GM23338 (cell line): Measurements from ENCODE around the gene CDH4. TPM values are rescaled to one million over a fixed set of nuclear protein-coding genes. Genes with fewer than 3 reads are reported as not detected.

Experiments used
- ATAC-seq: fragments of 200-7000 bp; cut with Tn5 transposase; 3 replicates; pipeline ENCODE4 v1.9.1; 2020
- DNase-seq: peaks from one replicate; pipeline ENCODE4 v3.0.0-alpha.2; 2015; ENCODE audit warnings: low spot score
- H2AFZ ChIP-seq: fragments of 200-600 bp; sonication (generic); 2 replicates; pipeline ENCODE4 v1.8.0; 2016; ENCODE audit warnings: antibody characterized with exemption, mild to moderate bottlenecking, moderate library complexity
- H3F3A ChIP-seq: fragments of 200-600 bp; sonication (generic); replicated peaks from 2 replicates; pipeline ENCODE4 v1.8.0; 2017; ENCODE audit warnings: antibody characterized with exemption, mixed run types, low read depth
- H3K27ac ChIP-seq: fragments of 200-600 bp; sonication (generic); 2 replicates; pipeline ENCODE4 v1.6.1; 2016; ENCODE audit warnings: low read depth
- H3K27me3 ChIP-seq: fragments of 200-600 bp; sonication (generic); 2 replicates; pipeline ENCODE4 v1.8.0; 2016; ENCODE audit warnings: mild to moderate bottlenecking, mixed run types, moderate library complexity; ENCODE audit not compliant: insufficient read depth
- H3K36me3 ChIP-seq: fragments of 200-600 bp; sonication (generic); 2 replicates; pipeline ENCODE4 v1.8.0; 2016; ENCODE audit warnings: mild to moderate bottlenecking; ENCODE audit not compliant: insufficient read depth
- H3K4me1 ChIP-seq: fragments of 200-600 bp; sonication (generic); 2 replicates; pipeline ENCODE4 v1.8.0; 2016; ENCODE audit warnings: mild to moderate bottlenecking, moderate library complexity; ENCODE audit not compliant: insufficient read depth
- H3K4me2 ChIP-seq: fragments of 200-600 bp; sonication (generic); 2 replicates; pipeline ENCODE4 v1.7.1; 2017; ENCODE audit warnings: mixed run types
- H3K4me3 ChIP-seq: fragments of 200-600 bp; sonication (generic); 2 replicates; pipeline ENCODE4 v1.6.1; 2016; ENCODE audit warnings: mixed run types
- H3K79me2 ChIP-seq: fragments of 200-600 bp; sonication (generic); replicated peaks from 2 replicates; pipeline ENCODE4 v1.8.0; 2017; ENCODE audit warnings: mild to moderate bottlenecking; ENCODE audit not compliant: insufficient read depth
- H3K9me2 ChIP-seq: fragments of 200-600 bp; sonication (generic); 2 replicates; pipeline ENCODE4 v1.8.0; 2017; ENCODE audit not compliant: insufficient read depth
- H4K20me1 ChIP-seq: fragments of 200-600 bp; sonication (generic); replicated peaks from 2 replicates; pipeline ENCODE4 v1.8.0; 2017; ENCODE audit warnings: mild to moderate bottlenecking; ENCODE audit not compliant: insufficient read depth
- H3K27ac Mint-ChIP-seq: 2 replicates; pipeline ENCODE4 v1.8.0; 2020; ENCODE audit warnings: inconsistent platforms, mild to moderate bottlenecking, moderate library complexity, mixed read lengths
- H3K27me3 Mint-ChIP-seq: 3 replicates; pipeline ENCODE4 v1.8.0; 2022; ENCODE audit warnings: low read depth, mild to moderate bottlenecking, moderate library complexity, mixed read lengths, inconsistent platforms; ENCODE audit not compliant: insufficient read depth, poor library complexity
- H3K36me3 Mint-ChIP-seq: 3 replicates; pipeline ENCODE4 v1.8.0; 2021; ENCODE audit warnings: low read depth, mild to moderate bottlenecking, inconsistent platforms, moderate library complexity, mixed read lengths
- H3K4me1 Mint-ChIP-seq: 3 replicates; pipeline ENCODE4 v1.8.0; 2020; ENCODE audit warnings: mild to moderate bottlenecking, inconsistent platforms, mixed read lengths
- H3K4me3 Mint-ChIP-seq: 3 replicates; pipeline ENCODE4 v1.8.0; 2021; ENCODE audit warnings: moderate library complexity, mild to moderate bottlenecking, inconsistent platforms, mixed read lengths
- H3K9me3 Mint-ChIP-seq: 3 replicates; pipeline ENCODE4 v1.8.0; 2020; ENCODE audit warnings: moderate library complexity, mild to moderate bottlenecking, inconsistent platforms, mixed read lengths
- CREB1 ChIP-seq: fragments of 250-450 bp; sonication (Bioruptor Pico); IDR thresholded peaks from 2 replicates; pipeline ENCODE4 v1.5.0; 2020; ENCODE audit warnings: low read depth, mild to moderate bottlenecking, moderate library complexity
- EZH2 ChIP-seq: fragments of 200-600 bp; sonication (generic); IDR thresholded peaks from one replicate; pipeline ENCODE4 v1.8.0; 2017; ENCODE audit warnings: antibody characterized with exemption, mild to moderate bottlenecking, low read depth; ENCODE audit not compliant: unreplicated experiment
- EZH2phosphoT487 ChIP-seq: fragments of 200-600 bp; sonication (generic); IDR thresholded peaks from one replicate; pipeline ENCODE4 v1.8.1; 2018; ENCODE audit warnings: antibody characterized with exemption; ENCODE audit not compliant: unreplicated experiment
- JUNB ChIP-seq: IDR thresholded peaks from one replicate; pipeline ENCODE4 v1.6.1; 2016; ENCODE audit warnings: antibody characterized with exemption; ENCODE audit not compliant: unreplicated experiment
- NANOG ChIP-seq: IDR thresholded peaks from 2 replicates; pipeline ENCODE4 v1.6.1; 2016; ENCODE audit warnings: antibody characterized with exemption, borderline replicate concordance
- POLR2AphosphoS5 ChIP-seq: IDR thresholded peaks from 2 replicates; pipeline ENCODE4 v1.6.1; 2016; ENCODE audit warnings: antibody characterized with exemption, low read depth
- STAT1 ChIP-seq: IDR thresholded peaks from one replicate; pipeline ENCODE4 v1.6.1; 2016; ENCODE audit warnings: antibody characterized with exemption; ENCODE audit not compliant: unreplicated experiment
- ZNF114 ChIP-seq: fragments of 250-450 bp; sonication (Bioruptor Pico); IDR thresholded peaks from 2 replicates; pipeline ENCODE4 v1.5.0; 2020; ENCODE audit warnings: mild to moderate bottlenecking, moderate library complexity
- ZNF331 ChIP-seq: fragments of 250-450 bp; sonication (Bioruptor Pico); IDR thresholded peaks from 2 replicates; pipeline ENCODE4 v1.5.0; 2020; ENCODE audit warnings: low read depth, mild to moderate bottlenecking, moderate library complexity
- polyA plus RNA-seq: library from polyadenylated mRNA; unstranded; fragments of >200 nt; fragmentation: Nextera tagmentation; extraction: Ambion mirVana; gene quantifications from 2 replicates; pipeline ENCODE4 v1.2.1, GENCODE V29; 2016
- total RNA-seq: library from RNA; depleted of rRNA; stranded (reverse); fragments of >200 nt; shearing (Covaris generic); gene quantifications from 2 replicates; pipeline ENCODE4 v1.2.3, GENCODE V29; 2014
- TF ChIP-seq, protein P1 (sequence below): IDR thresholded peaks from 2 replicates; pipeline ENCODE4 v1.6.1; 2016; ENCODE audit warnings: antibody characterized with exemption
- TF ChIP-seq, protein P2 (sequence below): fragments of 250-450 bp; sonication (Bioruptor Pico); IDR thresholded peaks from 2 replicates; pipeline ENCODE4 v1.5.0; 2020; ENCODE audit warnings: mild to moderate bottlenecking, moderate library complexity
- TF ChIP-seq, protein P3 (sequence below): IDR thresholded peaks from one replicate; pipeline ENCODE4 v1.6.1; 2018; ENCODE audit warnings: antibody characterized with exemption; ENCODE audit not compliant: unreplicated experiment
- TF ChIP-seq, protein P4 (sequence below), 2 experiments: fragments of 200-600 bp in 1 of 2; sonication (generic) in 1 of 2; conservative IDR thresholded peaks; 2 replicates each; pipeline versions ENCODE4 v1.5.1 to v1.6.1; 2016 to 2017; ENCODE audit warnings: antibody characterized with exemption in 2 of 2, low read depth in 2 of 2, mild to moderate bottlenecking in 2 of 2, moderate library complexity in 1 of 2

Gene CDH4
- total and polyA plus RNA-seq, 2 experiments from 2014 or later: 1.2 to 4.2 TPM

DNA sequence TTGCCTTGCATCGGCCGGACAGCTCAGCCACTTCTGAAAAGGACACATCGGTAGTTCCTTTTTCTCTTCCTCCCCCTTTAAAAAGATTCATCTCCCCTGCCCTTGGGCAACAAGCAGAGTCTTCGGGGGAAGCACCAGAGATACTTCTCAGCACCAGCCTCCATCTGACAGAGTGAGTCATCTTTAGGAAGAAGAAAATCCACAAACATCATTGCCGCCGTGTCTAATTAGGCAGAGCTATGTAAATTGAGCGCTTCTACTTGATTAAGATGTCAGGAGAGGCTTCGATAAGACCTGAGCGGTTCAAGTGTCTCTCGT, 627.2 kb downstream of the CDH4 start:
- Mint-ChIP-seq H3K9me3 (no peaks in the 10 kb centered on the region), H3K4me3 (no peak overlapping the region), H3K36me3 (no peaks in the 10 kb centered on the region), H3K27ac (no peak overlapping the region), H3K27me3 (peaks cover 6% of the 10 kb centered on the region), H3K4me1 (no peaks in the 10 kb centered on the region)
- H2AFZ ChIP-seq: no peak overlapping the region
- H3K27ac ChIP-seq: no peak overlapping the region
- DNase-seq (no peak), ATAC-seq (no peak)
- H3K36me3 ChIP-seq: no peaks in the 10 kb centered on the region
- H3K4me3 ChIP-seq: no peak overlapping the region
- H3K4me1 ChIP-seq: no peaks in the 10 kb centered on the region
- no peaks in the 10 kb centered on the region for H3K9me2 ChIP-seq
- TF ChIP-seq NANOG (no peak), ZNF114 (CRISPR knock-in tag) (no peak), EZH2 (no peak), STAT1 (no peak), POLR2AphosphoS5 (no peak), CREB1 (CRISPR knock-in tag) (no peak), JUNB (no peak), EZH2phosphoT487 (no peak), ZNF331 (CRISPR knock-in tag) (no peak)
- TF ChIP-seq, protein P1, sequence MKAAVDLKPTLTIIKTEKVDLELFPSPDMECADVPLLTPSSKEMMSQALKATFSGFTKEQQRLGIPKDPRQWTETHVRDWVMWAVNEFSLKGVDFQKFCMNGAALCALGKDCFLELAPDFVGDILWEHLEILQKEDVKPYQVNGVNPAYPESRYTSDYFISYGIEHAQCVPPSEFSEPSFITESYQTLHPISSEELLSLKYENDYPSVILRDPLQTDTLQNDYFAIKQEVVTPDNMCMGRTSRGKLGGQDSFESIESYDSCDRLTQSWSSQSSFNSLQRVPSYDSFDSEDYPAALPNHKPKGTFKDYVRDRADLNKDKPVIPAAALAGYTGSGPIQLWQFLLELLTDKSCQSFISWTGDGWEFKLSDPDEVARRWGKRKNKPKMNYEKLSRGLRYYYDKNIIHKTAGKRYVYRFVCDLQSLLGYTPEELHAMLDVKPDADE: no peak
- TF ChIP-seq, protein P2, sequence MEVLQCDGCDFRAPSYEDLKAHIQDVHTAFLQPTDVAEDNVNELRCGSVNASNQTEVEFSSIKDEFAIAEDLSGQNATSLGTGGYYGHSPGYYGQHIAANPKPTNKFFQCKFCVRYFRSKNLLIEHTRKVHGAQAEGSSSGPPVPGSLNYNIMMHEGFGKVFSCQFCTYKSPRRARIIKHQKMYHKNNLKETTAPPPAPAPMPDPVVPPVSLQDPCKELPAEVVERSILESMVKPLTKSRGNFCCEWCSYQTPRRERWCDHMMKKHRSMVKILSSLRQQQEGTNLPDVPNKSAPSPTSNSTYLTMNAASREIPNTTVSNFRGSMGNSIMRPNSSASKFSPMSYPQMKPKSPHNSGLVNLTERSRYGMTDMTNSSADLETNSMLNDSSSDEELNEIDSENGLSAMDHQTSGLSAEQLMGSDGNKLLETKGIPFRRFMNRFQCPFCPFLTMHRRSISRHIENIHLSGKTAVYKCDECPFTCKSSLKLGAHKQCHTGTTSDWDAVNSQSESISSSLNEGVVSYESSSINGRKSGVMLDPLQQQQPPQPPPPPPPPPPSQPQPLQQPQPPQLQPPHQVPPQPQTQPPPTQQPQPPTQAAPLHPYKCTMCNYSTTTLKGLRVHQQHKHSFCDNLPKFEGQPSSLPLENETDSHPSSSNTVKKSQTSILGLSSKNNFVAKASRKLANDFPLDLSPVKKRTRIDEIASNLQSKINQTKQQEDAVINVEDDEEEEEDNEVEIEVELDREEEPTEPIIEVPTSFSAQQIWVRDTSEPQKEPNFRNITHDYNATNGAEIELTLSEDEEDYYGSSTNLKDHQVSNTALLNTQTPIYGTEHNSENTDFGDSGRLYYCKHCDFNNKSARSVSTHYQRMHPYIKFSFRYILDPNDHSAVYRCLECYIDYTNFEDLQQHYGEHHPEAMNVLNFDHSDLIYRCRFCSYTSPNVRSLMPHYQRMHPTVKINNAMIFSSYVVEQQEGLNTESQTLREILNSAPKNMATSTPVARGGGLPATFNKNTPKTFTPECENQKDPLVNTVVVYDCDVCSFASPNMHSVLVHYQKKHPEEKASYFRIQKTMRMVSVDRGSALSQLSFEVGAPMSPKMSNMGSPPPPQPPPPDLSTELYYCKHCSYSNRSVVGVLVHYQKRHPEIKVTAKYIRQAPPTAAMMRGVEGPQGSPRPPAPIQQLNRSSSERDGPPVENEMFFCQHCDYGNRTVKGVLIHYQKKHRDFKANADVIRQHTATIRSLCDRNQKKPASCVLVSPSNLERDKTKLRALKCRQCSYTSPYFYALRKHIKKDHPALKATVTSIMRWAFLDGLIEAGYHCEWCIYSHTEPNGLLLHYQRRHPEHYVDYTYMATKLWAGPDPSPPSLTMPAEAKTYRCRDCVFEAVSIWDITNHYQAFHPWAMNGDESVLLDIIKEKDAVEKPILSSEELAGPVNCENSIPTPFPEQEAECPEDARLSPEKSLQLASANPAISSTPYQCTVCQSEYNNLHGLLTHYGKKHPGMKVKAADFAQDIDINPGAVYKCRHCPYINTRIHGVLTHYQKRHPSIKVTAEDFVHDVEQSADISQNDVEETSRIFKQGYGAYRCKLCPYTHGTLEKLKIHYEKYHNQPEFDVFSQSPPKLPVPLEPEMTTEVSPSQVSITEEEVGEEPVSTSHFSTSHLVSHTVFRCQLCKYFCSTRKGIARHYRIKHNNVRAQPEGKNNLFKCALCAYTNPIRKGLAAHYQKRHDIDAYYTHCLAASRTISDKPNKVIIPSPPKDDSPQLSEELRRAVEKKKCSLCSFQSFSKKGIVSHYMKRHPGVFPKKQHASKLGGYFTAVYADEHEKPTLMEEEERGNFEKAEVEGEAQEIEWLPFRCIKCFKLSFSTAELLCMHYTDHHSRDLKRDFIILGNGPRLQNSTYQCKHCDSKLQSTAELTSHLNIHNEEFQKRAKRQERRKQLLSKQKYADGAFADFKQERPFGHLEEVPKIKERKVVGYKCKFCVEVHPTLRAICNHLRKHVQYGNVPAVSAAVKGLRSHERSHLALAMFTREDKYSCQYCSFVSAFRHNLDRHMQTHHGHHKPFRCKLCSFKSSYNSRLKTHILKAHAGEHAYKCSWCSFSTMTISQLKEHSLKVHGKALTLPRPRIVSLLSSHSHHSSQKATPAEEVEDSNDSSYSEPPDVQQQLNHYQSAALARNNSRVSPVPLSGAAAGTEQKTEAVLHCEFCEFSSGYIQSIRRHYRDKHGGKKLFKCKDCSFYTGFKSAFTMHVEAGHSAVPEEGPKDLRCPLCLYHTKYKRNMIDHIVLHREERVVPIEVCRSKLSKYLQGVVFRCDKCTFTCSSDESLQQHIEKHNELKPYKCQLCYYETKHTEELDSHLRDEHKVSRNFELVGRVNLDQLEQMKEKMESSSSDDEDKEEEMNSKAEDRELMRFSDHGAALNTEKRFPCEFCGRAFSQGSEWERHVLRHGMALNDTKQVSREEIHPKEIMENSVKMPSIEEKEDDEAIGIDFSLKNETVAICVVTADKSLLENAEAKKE (CRISPR knock-in tag): no peak
- TF ChIP-seq, protein P3, sequence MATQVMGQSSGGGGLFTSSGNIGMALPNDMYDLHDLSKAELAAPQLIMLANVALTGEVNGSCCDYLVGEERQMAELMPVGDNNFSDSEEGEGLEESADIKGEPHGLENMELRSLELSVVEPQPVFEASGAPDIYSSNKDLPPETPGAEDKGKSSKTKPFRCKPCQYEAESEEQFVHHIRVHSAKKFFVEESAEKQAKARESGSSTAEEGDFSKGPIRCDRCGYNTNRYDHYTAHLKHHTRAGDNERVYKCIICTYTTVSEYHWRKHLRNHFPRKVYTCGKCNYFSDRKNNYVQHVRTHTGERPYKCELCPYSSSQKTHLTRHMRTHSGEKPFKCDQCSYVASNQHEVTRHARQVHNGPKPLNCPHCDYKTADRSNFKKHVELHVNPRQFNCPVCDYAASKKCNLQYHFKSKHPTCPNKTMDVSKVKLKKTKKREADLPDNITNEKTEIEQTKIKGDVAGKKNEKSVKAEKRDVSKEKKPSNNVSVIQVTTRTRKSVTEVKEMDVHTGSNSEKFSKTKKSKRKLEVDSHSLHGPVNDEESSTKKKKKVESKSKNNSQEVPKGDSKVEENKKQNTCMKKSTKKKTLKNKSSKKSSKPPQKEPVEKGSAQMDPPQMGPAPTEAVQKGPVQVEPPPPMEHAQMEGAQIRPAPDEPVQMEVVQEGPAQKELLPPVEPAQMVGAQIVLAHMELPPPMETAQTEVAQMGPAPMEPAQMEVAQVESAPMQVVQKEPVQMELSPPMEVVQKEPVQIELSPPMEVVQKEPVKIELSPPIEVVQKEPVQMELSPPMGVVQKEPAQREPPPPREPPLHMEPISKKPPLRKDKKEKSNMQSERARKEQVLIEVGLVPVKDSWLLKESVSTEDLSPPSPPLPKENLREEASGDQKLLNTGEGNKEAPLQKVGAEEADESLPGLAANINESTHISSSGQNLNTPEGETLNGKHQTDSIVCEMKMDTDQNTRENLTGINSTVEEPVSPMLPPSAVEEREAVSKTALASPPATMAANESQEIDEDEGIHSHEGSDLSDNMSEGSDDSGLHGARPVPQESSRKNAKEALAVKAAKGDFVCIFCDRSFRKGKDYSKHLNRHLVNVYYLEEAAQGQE: no peak
- TF ChIP-seq, protein P4, sequence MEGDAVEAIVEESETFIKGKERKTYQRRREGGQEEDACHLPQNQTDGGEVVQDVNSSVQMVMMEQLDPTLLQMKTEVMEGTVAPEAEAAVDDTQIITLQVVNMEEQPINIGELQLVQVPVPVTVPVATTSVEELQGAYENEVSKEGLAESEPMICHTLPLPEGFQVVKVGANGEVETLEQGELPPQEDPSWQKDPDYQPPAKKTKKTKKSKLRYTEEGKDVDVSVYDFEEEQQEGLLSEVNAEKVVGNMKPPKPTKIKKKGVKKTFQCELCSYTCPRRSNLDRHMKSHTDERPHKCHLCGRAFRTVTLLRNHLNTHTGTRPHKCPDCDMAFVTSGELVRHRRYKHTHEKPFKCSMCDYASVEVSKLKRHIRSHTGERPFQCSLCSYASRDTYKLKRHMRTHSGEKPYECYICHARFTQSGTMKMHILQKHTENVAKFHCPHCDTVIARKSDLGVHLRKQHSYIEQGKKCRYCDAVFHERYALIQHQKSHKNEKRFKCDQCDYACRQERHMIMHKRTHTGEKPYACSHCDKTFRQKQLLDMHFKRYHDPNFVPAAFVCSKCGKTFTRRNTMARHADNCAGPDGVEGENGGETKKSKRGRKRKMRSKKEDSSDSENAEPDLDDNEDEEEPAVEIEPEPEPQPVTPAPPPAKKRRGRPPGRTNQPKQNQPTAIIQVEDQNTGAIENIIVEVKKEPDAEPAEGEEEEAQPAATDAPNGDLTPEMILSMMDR (conservative IDR thresholded peaks at IDR 0.05; ENCODE audit: low read depth in 2 of 2): no peak
- no peaks in the 10 kb centered on the region for H3K27me3 ChIP-seq
- no peak overlapping the region for H3K4me2 ChIP-seq
- H3K79me2 ChIP-seq: no peaks in the 10 kb centered on the region
- H3F3A ChIP-seq: no peaks in the 10 kb centered on the region
- no peaks in the 10 kb centered on the region for H4K20me1 ChIP-seq
